Effector memory CD4-positive, alpha-beta T cell (primary cell): ENCODE data around the gene MAOB.
"Not testable (repeated sequence)": the region's sequence is repeated elsewhere in the genome, so short reads cannot be mapped to it uniquely, and the experiment has no call there.

Experiments used
- DNase-seq, 3 donors: peaks; one replicate each; pipeline ENCODE4 v3.0.0-alpha.2; 2020
- H3K27ac ChIP-seq: 2 replicates; pipeline ENCODE4 v1.7.0; 2013; ENCODE audit warnings: mild to moderate bottlenecking, low read length, moderate library complexity; ENCODE audit not compliant: insufficient read depth, poor library complexity, severe bottlenecking
- H3K27me3 ChIP-seq: replicated peaks from 2 replicates; pipeline ENCODE4 v1.7.0; 2013; ENCODE audit warnings: mild to moderate bottlenecking, low read length; ENCODE audit not compliant: insufficient read depth, control insufficient read depth, poor library complexity, severe bottlenecking
- H3K36me3 ChIP-seq: 2 replicates; pipeline ENCODE4 v1.7.0; 2013; ENCODE audit warnings: mild to moderate bottlenecking, low read length, moderate library complexity; ENCODE audit not compliant: control insufficient read depth, insufficient read depth
- H3K4me1 ChIP-seq: 2 replicates; pipeline ENCODE4 v1.7.0; 2013; ENCODE audit warnings: low read length, mild to moderate bottlenecking; ENCODE audit not compliant: control insufficient read depth, insufficient read depth, poor library complexity, severe bottlenecking
- H3K4me3 ChIP-seq: 2 replicates; pipeline ENCODE4 v1.7.0; 2013; ENCODE audit warnings: low read length, low read depth, mild to moderate bottlenecking; ENCODE audit not compliant: insufficient read depth, poor library complexity, severe bottlenecking
- H3K9me3 ChIP-seq: 2 replicates; pipeline ENCODE4 v1.7.0; 2013; ENCODE audit warnings: mild to moderate bottlenecking, low read length, moderate library complexity; ENCODE audit not compliant: control insufficient read depth

MAOB gene

GRCh38 chrX:43741843-43742573, 140.2 kb downstream of the MAOB start:
- no peaks in the 10 kb centered on the region for H3K36me3 ChIP-seq
- H3K27me3 ChIP-seq: no peaks in the 10 kb centered on the region
- no peak overlapping the region for H3K27ac ChIP-seq
- H3K4me1 ChIP-seq: no peaks in the 10 kb centered on the region
- DNase-seq: no peak
- H3K9me3 ChIP-seq: no peaks in the 10 kb centered on the region
- H3K4me3 ChIP-seq: no peak overlapping the region

GRCh38 chrX:43735957-43736356, 146.3 kb downstream of the MAOB start:
- Histone ChIP-seq H3K4me3 (no peak overlapping the region), H3K27me3 (no peaks in the 10 kb centered on the region), H3K4me1 (no peaks in the 10 kb centered on the region), H3K27ac (no peak overlapping the region), H3K36me3 (no peaks in the 10 kb centered on the region), H3K9me3 (no peaks in the 10 kb centered on the region)
- no peak for DNase-seq

- H3K27ac ChIP-seq: no peak overlapping the region
- no peak for DNase-seq
- no peaks in the 10 kb centered on the region for H3K27me3 ChIP-seq
- no peak overlapping the region for H3K4me3 ChIP-seq
- H3K4me1 ChIP-seq: no peaks in the 10 kb centered on the region
- H3K9me3 ChIP-seq: no peaks in the 10 kb centered on the region
- H3K36me3 ChIP-seq: no peaks in the 10 kb centered on the region
These were observed 146.7 kb downstream of the MAOB start for GRCh38 chrX:43735534-43735933.

- no peaks in the 10 kb centered on the region for H3K36me3 ChIP-seq
- no peaks in the 10 kb centered on the region for H3K4me1 ChIP-seq
- H3K9me3 ChIP-seq: no peaks in the 10 kb centered on the region
- H3K27ac ChIP-seq: no peak overlapping the region
- H3K4me3 ChIP-seq: no peak overlapping the region
- DNase-seq: no peak
- H3K27me3 ChIP-seq: no peaks in the 10 kb centered on the region
These were observed 147.8 kb downstream of the MAOB start for GRCh38 chrX:43734444-43734843.

- no peak for DNase-seq
- Histone ChIP-seq H3K4me1 (no peaks in the 10 kb centered on the region), H3K27me3 (no peaks in the 10 kb centered on the region), H3K27ac (no peak overlapping the region), H3K4me3 (no peak overlapping the region), H3K9me3 (no peaks in the 10 kb centered on the region), H3K36me3 (no peaks in the 10 kb centered on the region)
These were observed 148.6 kb downstream of the MAOB start for GRCh38 chrX:43733699-43734098.

GRCh38 chrX:43731086-43731485, 151.2 kb downstream of the MAOB start:
- Histone ChIP-seq H3K4me1 (no peaks in the 10 kb centered on the region), H3K36me3 (no peaks in the 10 kb centered on the region), H3K9me3 (no peaks in the 10 kb centered on the region), H3K27ac (no peak overlapping the region), H3K27me3 (no peaks in the 10 kb centered on the region), H3K4me3 (no peak overlapping the region)
- no peak for DNase-seq

GRCh38 chrX:43728966-43729365, 153.3 kb downstream of the MAOB start:
- Histone ChIP-seq H3K9me3 (no peaks in the 10 kb centered on the region), H3K36me3 (no peaks in the 10 kb centered on the region)

GRCh38 chrX:43728002-43728401, 154.2 kb downstream of the MAOB start:
- H3K27me3 ChIP-seq: no peaks in the 10 kb centered on the region
- no peaks in the 10 kb centered on the region for H3K4me1 ChIP-seq
- H3K36me3 ChIP-seq: no peaks in the 10 kb centered on the region
- H3K4me3 ChIP-seq: no peak overlapping the region
- H3K27ac ChIP-seq: no peak overlapping the region
- DNase-seq: no peak
- no peaks in the 10 kb centered on the region for H3K9me3 ChIP-seq

More at GRCh38 chrX:43728966-43729365, 153.3 kb downstream of the MAOB start:
- Histone ChIP-seq H3K4me3 (no peak overlapping the region), H3K27me3 (no peaks in the 10 kb centered on the region), H3K27ac (no peak overlapping the region), H3K4me1 (no peaks in the 10 kb centered on the region)
- no peak for DNase-seq

- not testable (repeated sequence) for H3K27ac ChIP-seq, H3K4me1 ChIP-seq, DNase-seq, H3K4me3 ChIP-seq, H3K36me3 ChIP-seq, H3K27me3 ChIP-seq, H3K9me3 ChIP-seq
These were observed 155.0 kb downstream of the MAOB start for GRCh38 chrX:43727254-43727653.

- H3K27me3 ChIP-seq, H3K4me1 ChIP-seq, H3K4me3 ChIP-seq, H3K27ac ChIP-seq, H3K36me3 ChIP-seq, H3K9me3 ChIP-seq, DNase-seq: not testable (repeated sequence)
These were observed 157.0 kb downstream of the MAOB start for GRCh38 chrX:43725227-43725626.
